Measurements from ENCODE around the gene UBA1. TPM values are rescaled to one million over a fixed set of nuclear protein-coding genes. Genes with fewer than 3 reads are reported as not detected.

The UBA1 gene
- total RNA-seq, 1 donor from 2014 or later = 384 TPM

DNA sequence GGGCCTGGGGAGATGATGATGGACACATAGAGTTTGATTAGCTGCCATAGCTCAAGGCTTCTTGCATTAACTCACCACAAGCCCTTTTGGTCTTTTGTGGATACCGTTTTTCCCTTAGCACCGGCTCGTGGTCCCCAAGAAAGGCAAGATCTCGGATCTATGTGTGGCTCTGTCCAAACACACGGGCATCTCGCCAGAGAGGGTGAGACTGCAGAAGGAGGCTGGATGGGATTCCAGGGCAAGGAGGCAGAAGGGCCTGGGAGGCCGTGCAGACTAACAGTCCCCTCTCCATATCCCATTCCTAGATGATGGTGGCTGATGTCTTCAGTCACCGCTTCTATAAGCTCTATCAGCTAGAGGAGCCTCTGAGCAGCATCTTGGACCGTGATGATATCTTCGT, 48.7 kb downstream of the UBA1 start:
- no peak for TF ChIP-seq CTCF (conservative IDR thresholded peaks at IDR 0.05)
- no peak for DNase-seq (ENCODE audit: extremely low spot score, unreplicated experiment)
- Mint-ChIP-seq H3K4me1 (ENCODE audit: unreplicated experiment) (peaks cover under 1% of the 10 kb centered on the region), H3K27ac (no peak overlapping the region), H3K36me3 (peaks cover 39% of the 10 kb centered on the region), H3K9me3 (no peaks in the 10 kb centered on the region), H3K27me3 (no peaks in the 10 kb centered on the region), H3K4me3 (no peak overlapping the region)

DNA sequence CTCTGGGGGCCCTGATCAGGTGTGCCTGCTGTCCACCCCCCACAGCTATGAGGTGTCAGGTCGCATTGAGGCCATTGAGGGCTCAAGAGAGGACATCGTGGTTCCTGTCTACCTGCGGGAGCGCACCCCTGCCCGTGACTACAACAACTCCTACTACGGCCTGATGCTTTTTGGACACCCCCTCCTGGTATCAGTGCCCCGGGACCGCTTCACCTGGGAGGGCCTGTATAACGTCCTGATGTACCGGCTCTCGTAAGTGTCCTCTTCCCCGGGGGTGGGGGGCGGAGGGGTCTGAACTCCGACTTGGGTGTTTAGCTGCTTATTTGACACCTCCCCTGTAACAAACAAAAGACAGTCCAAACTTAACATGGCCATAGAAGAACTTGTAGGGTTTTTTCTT, 49.7 kb downstream of the UBA1 start:
- H3K9me3 Mint-ChIP-seq = no peaks in the 10 kb centered on the region
- DNase-seq (ENCODE audit: extremely low spot score, unreplicated experiment) = no peak
- peaks cover 44% of the 10 kb centered on the region for H3K36me3 Mint-ChIP-seq
- no peak overlapping the region for H3K4me3 Mint-ChIP-seq
- no peak overlapping the region for H3K27ac Mint-ChIP-seq
- H3K27me3 Mint-ChIP-seq = no peaks in the 10 kb centered on the region
- TF ChIP-seq CTCF (conservative IDR thresholded peaks at IDR 0.05) = no peak
- no peaks in the 10 kb centered on the region for H3K4me1 Mint-ChIP-seq (ENCODE audit: unreplicated experiment)

DNA sequence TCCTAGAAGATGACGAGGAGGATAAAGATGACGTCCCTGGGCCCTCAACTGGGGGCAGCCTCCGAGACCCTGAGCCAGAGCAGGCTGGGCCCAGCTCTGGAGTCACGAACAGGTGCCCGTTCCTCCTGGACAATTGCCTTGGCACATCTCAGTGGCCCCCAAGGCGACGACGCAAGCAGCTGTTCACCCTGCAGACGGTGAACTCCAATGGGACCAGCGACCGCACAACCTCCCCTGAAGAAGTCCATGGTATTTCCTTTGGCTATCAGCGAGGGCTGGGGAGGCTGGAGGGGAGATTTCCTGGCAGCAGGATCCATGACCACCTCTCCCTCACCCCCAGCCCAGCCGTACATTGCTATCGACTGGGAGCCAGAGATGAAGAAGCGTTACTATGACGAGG, 51.0 kb downstream of the UBA1 start:
- Mint-ChIP-seq H3K4me3 (no peak overlapping the region), H3K27ac (no peak overlapping the region), H3K4me1 (ENCODE audit: unreplicated experiment) (no peaks in the 10 kb centered on the region), H3K27me3 (no peaks in the 10 kb centered on the region), H3K9me3 (no peaks in the 10 kb centered on the region), H3K36me3 (peaks cover 48% of the 10 kb centered on the region)
- DNase-seq (ENCODE audit: extremely low spot score, unreplicated experiment) = no peak
- no peak for TF ChIP-seq CTCF (conservative IDR thresholded peaks at IDR 0.05)

GRCh38 chrX:47245156-47245555, 51.5 kb downstream of the UBA1 start:
- TF ChIP-seq CTCF (conservative IDR thresholded peaks at IDR 0.05) = no peak

GRCh38 chrX:47247206-47247998, 53.8 kb downstream of the UBA1 start:
- Mint-ChIP-seq H3K27ac (no peak overlapping the region), H3K27me3 (no peaks in the 10 kb centered on the region), H3K4me1 (ENCODE audit: unreplicated experiment) (no peaks in the 10 kb centered on the region), H3K4me3 (no peak overlapping the region), H3K9me3 (no peaks in the 10 kb centered on the region), H3K36me3 (peaks cover 29% of the 10 kb centered on the region)
- no peak for TF ChIP-seq CTCF (conservative IDR thresholded peaks at IDR 0.05)
- no peak for DNase-seq (ENCODE audit: extremely low spot score, unreplicated experiment)

More at GRCh38 chrX:47245156-47245555, 51.5 kb downstream of the UBA1 start:
- H3K27ac Mint-ChIP-seq = no peak overlapping the region
- no peak for DNase-seq (ENCODE audit: extremely low spot score, unreplicated experiment)
- peaks cover 43% of the 10 kb centered on the region for H3K36me3 Mint-ChIP-seq
- no peaks in the 10 kb centered on the region for H3K9me3 Mint-ChIP-seq
- H3K4me1 Mint-ChIP-seq (ENCODE audit: unreplicated experiment) = no peaks in the 10 kb centered on the region
- H3K27me3 Mint-ChIP-seq = no peaks in the 10 kb centered on the region
- no peak overlapping the region for H3K4me3 Mint-ChIP-seq

All from type B pancreatic cell (in vitro differentiated cells).